Activated CD4-positive, alpha-beta T cell treated with anti-CD3 and anti-CD28 coated beads for 48 hours (primary cell): ENCODE data around the gene ZNF318.

Experiments
- DNase-seq: peaks from one replicate; pipeline ENCODE4 v3.0.0-alpha.2; 2020

Gene ZNF318

GRCh38 chr6:43299338-43300293, 69.8 kb downstream of the ZNF318 start:
- no peak for DNase-seq

- no peak for DNase-seq
These were observed 70.7 kb downstream of the ZNF318 start for GRCh38 chr6:43298565-43299337.

DNA sequence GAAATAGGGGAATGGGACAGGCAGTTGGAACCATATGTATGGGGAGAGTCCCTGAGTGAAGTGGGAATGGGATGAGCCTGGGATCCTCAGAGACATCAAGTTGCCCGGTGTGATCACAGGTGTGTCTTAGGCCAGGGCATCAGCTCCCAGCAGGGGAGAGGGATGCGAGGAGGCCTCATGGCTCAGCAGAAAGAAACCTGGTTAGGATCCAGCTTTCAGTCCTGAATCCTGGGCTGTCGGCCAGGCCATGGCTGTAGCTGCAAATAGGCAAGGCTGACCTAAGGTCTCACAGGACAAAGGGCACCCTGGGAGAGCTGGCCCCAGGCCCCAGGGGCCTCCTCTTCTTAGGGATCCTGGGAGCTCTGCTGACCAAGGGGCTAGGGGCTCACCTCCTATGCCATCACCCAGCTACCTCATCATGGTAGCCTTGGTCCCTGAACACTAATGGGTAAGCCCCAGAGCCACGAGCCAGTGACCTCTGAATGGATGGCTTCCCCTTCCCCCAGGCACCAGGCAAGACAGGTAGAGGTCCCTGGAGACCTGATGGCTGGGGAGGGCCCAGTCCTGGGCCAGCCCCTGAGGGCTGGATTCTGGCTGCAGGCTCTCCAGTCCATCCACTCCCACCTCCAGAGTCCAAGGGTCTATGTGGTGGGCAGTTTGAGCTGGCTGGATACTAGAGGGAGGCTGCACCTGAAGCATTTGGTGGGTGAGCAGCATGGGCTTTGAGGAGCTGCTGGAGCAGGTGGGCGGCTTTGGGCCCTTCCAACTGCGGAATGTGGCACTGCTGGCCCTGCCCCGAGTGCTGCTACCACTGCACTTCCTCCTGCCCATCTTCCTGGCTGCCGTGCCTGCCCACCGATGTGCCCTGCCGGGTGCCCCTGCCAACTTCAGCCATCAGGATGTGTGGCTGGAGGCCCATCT, 71.5 kb downstream of the ZNF318 start, which contains the start of gene SLC22A7:
SLC22A7 (plus strand) TSS at position 617 of the 921 bp plus-strand sequence; CDS start at position 716, 99 bp downstream.
- no peak for DNase-seq

GRCh38 chr6:43296780-43297497, 72.5 kb downstream of the ZNF318 start:
- DNase-seq: no peak

DNA sequence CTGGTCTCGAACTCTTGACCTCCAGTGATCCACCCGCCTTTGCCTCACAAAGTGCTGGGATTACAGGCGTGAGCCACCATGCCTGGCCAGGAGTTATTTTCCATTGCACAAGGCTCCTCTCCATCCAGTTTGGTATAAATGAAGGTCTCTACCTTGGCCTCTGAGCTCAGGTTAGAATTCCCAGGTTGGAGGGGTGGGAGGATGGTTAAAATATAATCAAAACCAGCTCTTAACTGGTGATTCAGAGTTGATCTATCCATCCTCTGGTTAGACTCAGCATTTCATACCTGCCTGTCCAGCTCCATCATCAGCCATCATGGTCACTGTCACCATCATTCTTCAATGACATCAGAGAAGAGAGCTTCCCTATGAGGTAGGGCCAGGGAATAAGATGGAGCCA, 74.0 kb downstream of the ZNF318 start:
- no peak for DNase-seq

DNA sequence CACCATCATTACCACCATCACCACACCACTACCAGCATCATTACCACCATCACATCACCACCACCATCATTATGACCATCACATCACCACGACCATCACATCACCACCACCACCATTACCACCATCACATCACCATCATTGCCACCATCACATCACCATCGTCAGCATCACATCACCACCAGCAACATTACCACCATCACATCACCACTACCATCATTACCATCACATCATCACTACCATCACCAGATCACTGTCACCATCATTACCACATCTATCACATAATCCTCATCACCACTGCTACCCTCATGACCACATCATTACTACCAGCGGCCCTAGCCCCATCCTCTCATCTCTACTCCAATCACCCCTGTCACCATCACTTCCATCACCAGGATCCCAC, 74.9 kb downstream of the ZNF318 start:
- no peak for DNase-seq

DNA sequence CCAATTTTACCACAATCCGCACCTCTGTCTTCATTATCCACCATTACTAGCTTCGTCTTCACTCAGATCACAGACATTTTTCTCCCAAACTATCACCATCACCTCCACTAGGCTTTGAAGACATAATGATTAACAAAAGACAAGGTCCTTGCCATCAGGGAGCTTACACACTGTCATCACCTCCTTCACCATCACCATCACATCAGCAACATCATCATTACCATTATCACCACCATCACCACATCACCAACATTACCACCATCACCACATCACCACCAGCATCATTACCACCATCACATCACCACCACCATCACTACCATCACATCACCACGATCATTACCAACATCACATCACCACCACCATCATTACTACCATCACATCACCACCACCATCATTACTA, 75.7 kb downstream of the ZNF318 start:
- no peak for DNase-seq

- no peak for DNase-seq
These were observed 76.6 kb downstream of the ZNF318 start for GRCh38 chr6:43292763-43293318.

- DNase-seq: no peak
These were observed 77.1 kb downstream of the ZNF318 start for GRCh38 chr6:43292341-43292740.

GRCh38 chr6:43291708-43292107, 77.7 kb downstream of the ZNF318 start:
- no peak for DNase-seq

DNA sequence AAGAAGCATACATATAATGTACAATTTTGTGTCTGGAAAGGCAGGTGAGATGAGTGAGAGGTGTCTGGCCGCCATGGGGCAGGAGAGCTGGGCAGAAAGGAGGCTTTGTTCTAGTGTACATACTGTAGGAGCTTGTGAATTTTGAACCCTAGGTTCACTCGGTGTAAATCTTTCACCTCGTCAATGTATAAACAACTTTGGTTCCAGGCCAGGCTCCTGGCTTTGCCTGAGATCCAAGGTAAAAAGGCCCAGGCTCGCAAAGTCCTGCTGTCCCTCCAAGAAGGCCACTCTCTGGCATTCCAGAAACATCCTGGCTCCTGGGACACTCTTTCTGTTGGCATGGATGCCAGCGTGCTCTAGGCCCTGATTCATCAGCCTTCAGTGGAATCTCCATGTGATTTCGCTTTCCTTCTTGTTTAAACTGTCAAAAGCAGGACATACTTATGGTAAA, 78.5 kb downstream of the ZNF318 start:
- no peak for DNase-seq

- no peak for DNase-seq
These were observed 79.0 kb downstream of the ZNF318 start for GRCh38 chr6:43290339-43290904.

DNA sequence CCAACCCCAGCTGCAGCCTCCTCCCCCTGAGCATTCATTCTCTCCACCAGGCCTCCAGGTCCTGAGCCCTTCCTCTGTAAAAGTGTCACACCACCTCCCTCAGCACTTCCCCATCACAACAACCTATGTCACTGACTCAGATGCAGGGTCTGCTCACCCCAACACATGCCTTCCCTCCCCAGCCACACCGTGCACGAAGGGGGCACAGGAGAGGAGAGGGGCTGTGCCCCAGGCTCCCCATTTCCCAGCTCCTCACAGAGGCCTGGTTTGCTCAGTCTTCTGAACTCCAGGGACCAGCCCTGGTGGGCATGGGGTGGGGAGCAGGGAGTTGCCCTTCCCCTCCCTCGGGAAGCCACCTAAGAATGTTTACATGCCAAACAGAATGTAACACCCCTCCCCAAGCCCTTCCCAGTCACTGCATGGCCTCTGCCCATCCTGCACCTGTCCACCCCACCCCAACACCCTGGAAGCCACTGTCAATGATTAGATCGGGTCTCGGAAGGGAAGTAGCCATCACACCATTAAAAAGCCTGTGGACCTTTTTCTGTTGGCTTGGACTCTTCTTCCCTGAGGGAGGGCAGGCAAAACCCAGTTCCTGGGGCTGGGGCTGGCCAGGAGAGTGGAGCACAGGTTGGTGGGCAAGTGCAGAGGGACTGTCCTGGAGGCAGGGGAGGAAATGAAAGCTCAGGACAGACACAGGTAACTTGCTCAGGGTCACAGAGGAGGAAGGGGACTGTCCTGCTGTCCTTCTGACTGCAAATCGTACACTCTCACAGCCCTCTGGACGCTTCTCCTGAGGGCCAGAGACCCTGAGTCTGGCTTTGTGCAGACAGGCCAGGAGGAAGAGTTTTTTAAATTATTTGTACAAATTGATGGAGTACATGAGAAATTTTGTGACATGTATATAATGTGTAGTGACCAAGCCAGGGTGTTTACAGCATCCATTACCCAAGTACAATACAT, 81.4 kb downstream of the ZNF318 start:
- DNase-seq: no peak

GRCh38 chr6:43286980-43287716, 82.3 kb downstream of the ZNF318 start:
- no peak for DNase-seq

DNA sequence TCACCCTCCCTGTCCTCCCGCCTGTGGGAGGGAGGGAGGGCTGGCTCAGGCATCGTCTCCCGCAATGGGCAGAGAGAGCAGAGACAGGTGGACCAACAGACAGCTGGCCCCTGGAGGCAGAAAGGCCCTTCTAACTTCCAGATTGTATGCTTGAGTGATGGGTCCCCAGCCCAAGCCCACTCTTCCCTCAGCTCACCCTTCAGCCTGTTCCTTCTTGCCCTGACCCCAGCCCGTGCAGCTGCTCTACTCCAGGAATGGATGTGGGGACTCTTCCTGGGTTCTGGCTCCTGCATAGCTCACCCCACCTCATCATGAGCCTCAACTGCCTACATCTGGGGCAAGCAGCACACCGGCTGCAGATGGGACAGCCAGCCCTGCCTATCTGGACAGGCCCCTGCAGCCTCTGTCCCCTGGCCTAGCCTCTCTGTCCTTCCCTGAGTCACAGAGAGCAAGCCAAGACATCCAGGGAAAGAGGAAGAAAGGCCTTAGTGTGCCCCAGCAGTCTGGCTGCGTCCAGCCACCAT, 82.9 kb downstream of the ZNF318 start:
- DNase-seq: no peak
